OCI-LY1 (cell line): ENCODE data around the gene GTF2H2C.

ENCODE experiments used
- H2AFZ ChIP-seq: fragments of 200-600 bp; sonication (generic), shearing (Covaris generic); 2 replicates; pipeline ENCODE4 v1.6.0; 2014; ENCODE audit warnings: antibody characterized with exemption, mild to moderate bottlenecking, low read length
- H3F3A ChIP-seq: fragments of 200-600 bp; sonication (generic), shearing (Covaris generic); 2 replicates; pipeline ENCODE4 v1.6.0; 2014; ENCODE audit warnings: mild to moderate bottlenecking, antibody characterized with exemption, low read length, moderate library complexity; ENCODE audit not compliant: insufficient read depth
- H3K27ac ChIP-seq: fragments of 200-600 bp; sonication (generic); 2 replicates; pipeline ENCODE4 v1.5.1; 2014; ENCODE audit warnings: low read length, mixed run types, mild to moderate bottlenecking, low read depth; ENCODE audit not compliant: poor library complexity, severe bottlenecking
- H3K27me3 ChIP-seq: fragments of 200-600 bp; sonication (generic); 2 replicates; pipeline ENCODE4 v1.6.0; 2014; ENCODE audit warnings: antibody characterized with exemption, mild to moderate bottlenecking, low read length, moderate library complexity; ENCODE audit not compliant: insufficient read depth
- H3K36me3 ChIP-seq: fragments of 200-600 bp; sonication (generic); 2 replicates; pipeline ENCODE4 v1.6.1; 2014; ENCODE audit warnings: mild to moderate bottlenecking, antibody characterized with exemption, low read length, moderate library complexity, mixed read lengths; ENCODE audit not compliant: insufficient read depth
- H3K4me1 ChIP-seq: fragments of 200-600 bp; sonication (generic); 2 replicates; pipeline ENCODE4 v1.5.1; 2014; ENCODE audit warnings: mild to moderate bottlenecking, low read length, moderate library complexity; ENCODE audit not compliant: insufficient read depth, severe bottlenecking
- H3K4me2 ChIP-seq: fragments of 200-600 bp; sonication (generic), shearing (Covaris generic); 2 replicates; pipeline ENCODE4 v1.6.1; 2014; ENCODE audit warnings: low read length
- H3K4me3 ChIP-seq: fragments of 200-600 bp; sonication (generic); 2 replicates; pipeline ENCODE4 v1.5.1; 2014; ENCODE audit warnings: low read length, low read depth, mild to moderate bottlenecking, mixed read lengths; ENCODE audit not compliant: poor library complexity, severe bottlenecking
- H3K79me2 ChIP-seq: fragments of 200-600 bp; shearing (Covaris generic); 2 replicates; pipeline ENCODE4 v1.6.1; 2016; ENCODE audit warnings: mixed run types, low read length, mixed read lengths; ENCODE audit not compliant: insufficient read depth
- H3K9ac ChIP-seq: fragments of 200-600 bp; sonication (generic), shearing (Covaris generic); 2 replicates; pipeline ENCODE4 v1.6.1; 2014; ENCODE audit warnings: mild to moderate bottlenecking, low read length, mixed read lengths
- H3K9me2 ChIP-seq: fragments of 200-600 bp; sonication (generic), shearing (Covaris generic); 2 replicates; pipeline ENCODE4 v1.6.1; 2014; ENCODE audit warnings: low read depth, mild to moderate bottlenecking, low read length, mixed read lengths
- H3K9me3 ChIP-seq: fragments of 200-600 bp; shearing (Covaris generic); 2 replicates; pipeline ENCODE4 v1.6.1; 2014; ENCODE audit warnings: low read length, mixed read lengths
- H4K20me1 ChIP-seq: fragments of 200-600 bp; sonication (generic), shearing (Covaris generic); 2 replicates; pipeline ENCODE4 v1.6.0; 2016; ENCODE audit warnings: mild to moderate bottlenecking, low read length; ENCODE audit not compliant: insufficient read depth
- CTCF ChIP-seq: fragments of 200-600 bp; sonication (generic), shearing (Covaris generic); IDR thresholded peaks from 2 replicates; pipeline ENCODE4 v1.5.1; 2017; ENCODE audit warnings: mild to moderate bottlenecking, antibody characterized with exemption, low read length, moderate library complexity, mixed read lengths
- EZH2 ChIP-seq: fragments of 200-600 bp; sonication (generic), shearing (Covaris generic); IDR thresholded peaks from 2 replicates; pipeline ENCODE4 v1.8.0; 2017; ENCODE audit warnings: borderline replicate concordance, mixed run types, mild to moderate bottlenecking, antibody characterized with exemption, low read length, moderate library complexity, mixed read lengths

The GTF2H2C gene

GRCh38 chr5:69522035-69522434 is 38.0 kb upstream of the GTF2H2C start:
- H2AFZ ChIP-seq, result no peak overlapping the region
- TF ChIP-seq EZH2, result no peak
- no peak for TF ChIP-seq CTCF
- H3K27ac ChIP-seq, result no peak overlapping the region
- H4K20me1 ChIP-seq, result no peaks in the 10 kb centered on the region
- H3K9me2 ChIP-seq, result no peaks in the 10 kb centered on the region
- no peak overlapping the region for H3K4me3 ChIP-seq
- no peaks in the 10 kb centered on the region for H3K79me2 ChIP-seq
- H3K4me1 ChIP-seq, result no peaks in the 10 kb centered on the region
- H3K4me2 ChIP-seq, result no peak overlapping the region
- H3K27me3 ChIP-seq, result no peaks in the 10 kb centered on the region
- H3K9me3 ChIP-seq, result no peaks in the 10 kb centered on the region
- no peaks in the 10 kb centered on the region for H3K36me3 ChIP-seq
- H3F3A ChIP-seq, result no peaks in the 10 kb centered on the region
- H3K9ac ChIP-seq, result no peak overlapping the region

DNA sequence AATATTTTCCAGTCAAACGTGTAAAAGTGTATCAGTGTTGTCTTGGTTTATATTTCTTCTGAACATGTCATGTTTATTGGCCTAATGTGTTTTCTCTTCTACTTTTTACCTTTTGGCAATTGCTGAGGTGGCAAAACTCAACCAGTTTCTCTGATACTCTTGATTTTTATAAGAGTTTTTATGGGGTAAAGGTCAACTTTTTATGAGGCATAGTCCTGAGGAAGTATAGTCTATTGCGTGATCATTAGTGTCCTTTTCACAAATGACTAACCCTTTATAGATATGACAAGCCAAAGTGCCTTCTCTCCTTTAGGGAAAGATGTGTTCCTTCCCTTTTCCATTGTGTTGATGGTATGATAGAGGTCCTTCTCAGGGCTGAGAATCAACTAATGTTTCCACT is 34.5 kb upstream of the GTF2H2C start:
- no peak overlapping the region for H3K9ac ChIP-seq
- no peak overlapping the region for H3K4me3 ChIP-seq
- H3K27me3 ChIP-seq, result no peaks in the 10 kb centered on the region; the same call in 1 of the 2 replicates
- H2AFZ ChIP-seq, result no peak overlapping the region
- no peak overlapping the region for H3K4me2 ChIP-seq
- TF ChIP-seq CTCF (no peak), EZH2 (no peak)
- H4K20me1 ChIP-seq, result no peaks in the 10 kb centered on the region
- H3K36me3 ChIP-seq, result no peaks in the 10 kb centered on the region
- no peaks in the 10 kb centered on the region for H3K4me1 ChIP-seq
- H3K27ac ChIP-seq, result no peak overlapping the region
- H3F3A ChIP-seq, result no peaks in the 10 kb centered on the region
- H3K79me2 ChIP-seq, result no peaks in the 10 kb centered on the region
- H3K9me2 ChIP-seq, result no peaks in the 10 kb centered on the region
- no peaks in the 10 kb centered on the region for H3K9me3 ChIP-seq

DNA sequence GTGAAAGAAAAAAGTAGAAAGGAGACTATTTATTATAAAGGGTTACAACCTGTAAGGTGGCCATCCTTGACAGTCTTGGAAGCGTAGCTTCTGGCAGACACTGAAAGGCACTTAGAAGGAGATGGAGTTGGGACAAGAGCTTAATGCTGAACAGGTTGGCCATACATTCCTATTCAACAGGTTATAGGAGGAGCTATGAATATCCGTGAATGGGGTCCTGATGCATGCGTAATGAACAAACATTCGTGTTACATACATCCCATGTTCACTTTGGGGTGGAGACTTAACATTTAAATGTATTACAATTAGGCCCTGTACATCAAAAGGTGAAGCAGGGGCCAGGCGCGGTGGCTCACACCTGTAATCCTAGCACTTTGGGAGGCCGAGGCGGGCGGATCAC is 33.3 kb upstream of the GTF2H2C start:
- TF ChIP-seq CTCF, result no peak
- no peak for TF ChIP-seq EZH2
- no peak overlapping the region for H3K27ac ChIP-seq

More for the DNA sequence above, 33.3 kb upstream of the GTF2H2C start:
- Histone ChIP-seq H3K4me1 (no peaks in the 10 kb centered on the region), H3K9me3 (no peaks in the 10 kb centered on the region), H3K4me3 (no peak overlapping the region), H2AFZ (no peak overlapping the region), H3K79me2 (no peaks in the 10 kb centered on the region), H3K27me3 (no peaks in the 10 kb centered on the region; the same call in 1 of the 2 replicates), H3F3A (no peaks in the 10 kb centered on the region), H3K9me2 (no peaks in the 10 kb centered on the region), H3K9ac (no peak overlapping the region), H3K36me3 (no peaks in the 10 kb centered on the region), H3K4me2 (no peak overlapping the region), H4K20me1 (no peaks in the 10 kb centered on the region)
